GM12875 (cell line): ENCODE data around the gene EHD4.

Source experiments
- H3K4me3 ChIP-seq: one replicate; pipeline ENCODE4 v1.5.1; 2011; ENCODE audit warnings: low read depth, low read length, control low read depth
- CTCF ChIP-seq: IDR thresholded peaks from 2 replicates; pipeline ENCODE4 v1.5.1; 2011; ENCODE audit warnings: low read depth, mild to moderate bottlenecking, control low read depth, inconsistent platforms, low read length, moderate library complexity, borderline replicate concordance; ENCODE audit not compliant: insufficient read depth

EHD4 gene

GRCh38 chr15:41866872-41867579 lies 105.3 kb downstream of the EHD4 start:
- TF ChIP-seq CTCF = no peak
- H3K4me3 ChIP-seq = no peak overlapping the region

GRCh38 chr15:41866263-41866703 lies 106.1 kb downstream of the EHD4 start:
- H3K4me3 ChIP-seq = no peak overlapping the region
- TF ChIP-seq CTCF = no peak

GRCh38 chr15:41865490-41866055 lies 106.8 kb downstream of the EHD4 start:
- no peak overlapping the region for H3K4me3 ChIP-seq
- no peak for TF ChIP-seq CTCF

GRCh38 chr15:41862515-41863116 lies 109.7 kb downstream of the EHD4 start:
- H3K4me3 ChIP-seq = no peak overlapping the region
- TF ChIP-seq CTCF = no peak

GRCh38 chr15:41861736-41862356 lies 110.5 kb downstream of the EHD4 start:
- no peak overlapping the region for H3K4me3 ChIP-seq
- TF ChIP-seq CTCF = no peak

GRCh38 chr15:41860049-41860828 lies 112.1 kb downstream of the EHD4 start:
- H3K4me3 ChIP-seq = no peak overlapping the region
- TF ChIP-seq CTCF = no peak; the same call in 1 of the 2 replicates
